NCI-H1048 (cell line): ENCODE measurements around the gene TXNDC12.
"Not testable (repeated sequence)": the region's sequence is repeated elsewhere in the genome, so short reads cannot be mapped to it uniquely, and the experiment has no call there.

Experiments used
- DNase-seq: peaks from one replicate; lab custom pipeline; 2025; lab: John Stamatoyannopoulos, UW

The TXNDC12 gene

DNA sequence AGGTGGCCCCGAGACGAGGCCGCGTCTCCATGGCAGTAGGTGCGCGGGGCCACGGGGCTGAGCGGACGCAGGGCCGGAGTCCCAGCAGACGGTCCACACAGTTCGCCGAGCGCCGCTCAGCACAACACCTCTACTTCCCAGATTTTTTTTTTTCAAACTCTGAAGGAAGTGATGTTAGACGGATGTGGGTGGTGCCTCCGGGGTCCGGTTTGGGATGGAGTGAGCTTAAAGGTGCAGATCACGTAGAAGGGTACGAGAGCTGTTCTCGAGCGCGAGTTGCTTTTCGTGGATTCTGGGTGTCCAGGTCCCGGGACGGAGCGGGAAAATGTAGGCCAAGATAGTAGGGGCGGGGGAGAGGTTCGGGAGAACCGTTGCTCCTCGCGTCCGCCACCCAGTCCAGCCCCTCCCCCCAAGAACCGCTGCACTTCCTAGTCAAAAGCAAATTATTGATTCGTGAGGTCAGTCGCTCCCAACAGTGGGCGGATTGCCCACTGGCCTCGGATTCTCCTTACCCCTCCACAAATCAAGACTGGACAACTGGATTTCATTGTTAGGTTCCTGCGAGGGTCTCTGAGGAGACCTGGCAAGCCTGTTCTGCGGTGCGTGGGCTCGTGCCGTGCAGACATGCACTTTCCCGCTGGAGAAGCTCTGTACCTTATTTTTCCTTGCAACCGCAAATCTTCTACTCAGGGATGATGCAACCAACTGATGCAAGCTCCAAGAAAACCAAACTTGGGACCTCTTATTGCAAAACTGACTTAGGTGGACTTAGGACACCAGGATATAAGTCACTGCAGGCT lies at the start of gene TXNDC12:
Gene TXNDC12, minus strand, starts transcription at position 126 of the 800 bp plus-strand sequence. Its CDS starts 95 bp downstream, at position 31.
- DNase-seq: peak; percentile 83

GRCh38 chr1:52102336-52103013 lies 47.5 kb upstream of the TXNDC12 start:
- no peak for DNase-seq

- DNase-seq: no peak
These were observed 43.3 kb upstream of the TXNDC12 start for GRCh38 chr1:52098139-52098871.

GRCh38 chr1:52096216-52096615 lies 41.2 kb upstream of the TXNDC12 start:
- DNase-seq: no peak

GRCh38 chr1:52094300-52094699 lies 39.3 kb upstream of the TXNDC12 start:
- DNase-seq: not testable (repeated sequence)

- DNase-seq: not testable (repeated sequence)
These were observed 32.9 kb upstream of the TXNDC12 start for GRCh38 chr1:52087892-52088291.

DNA sequence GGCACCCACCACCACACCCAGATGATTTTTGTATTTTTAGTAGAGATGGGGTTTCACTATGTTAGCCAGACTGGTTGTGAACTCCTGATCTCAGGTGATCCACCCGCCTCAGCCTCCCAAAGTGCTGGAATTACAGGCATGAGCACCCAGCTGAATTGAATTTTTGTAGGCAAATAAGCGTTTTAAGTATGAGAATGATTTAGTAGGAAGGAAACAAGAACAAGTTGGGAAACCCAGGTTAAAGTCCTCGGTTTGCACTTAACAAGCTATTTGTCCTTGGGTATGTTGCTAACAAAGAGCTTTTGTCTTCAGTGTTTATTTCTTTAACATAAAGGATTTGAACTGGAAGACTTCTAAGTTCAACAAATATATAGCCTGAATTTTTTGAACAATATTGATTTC lies 25.0 kb upstream of the TXNDC12 start:
- DNase-seq: no peak

- not testable (repeated sequence) for DNase-seq
These were observed 22.3 kb upstream of the TXNDC12 start for GRCh38 chr1:52077277-52077676.

GRCh38 chr1:52072291-52072690 lies 17.3 kb upstream of the TXNDC12 start:
- no peak for DNase-seq

GRCh38 chr1:52070704-52071103 lies 15.7 kb upstream of the TXNDC12 start:
- no peak for DNase-seq

- no peak for DNase-seq
These were observed 8.2 kb upstream of the TXNDC12 start for GRCh38 chr1:52063192-52063591.

DNA sequence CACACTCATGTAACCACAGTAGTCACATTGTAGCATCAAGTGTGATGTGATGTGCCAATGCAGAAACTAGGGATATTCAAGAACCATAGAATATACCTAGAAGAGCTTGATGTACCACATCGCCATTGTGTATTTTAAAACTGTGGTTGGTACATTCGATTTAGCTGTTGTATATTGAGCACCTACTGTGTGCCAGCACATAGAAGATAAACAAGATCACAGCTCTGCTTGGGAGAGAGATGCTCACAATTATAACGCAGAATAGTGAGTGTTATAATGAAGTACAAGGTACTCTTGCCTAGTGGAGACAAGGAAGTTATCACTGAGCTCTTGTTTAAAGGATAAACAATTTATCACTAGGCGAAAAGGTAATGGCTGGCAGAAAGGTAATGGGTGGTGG lies 5.8 kb upstream of the TXNDC12 start:
- DNase-seq: no peak

GRCh38 chr1:52059888-52060287 lies 4.9 kb upstream of the TXNDC12 start:
- DNase-seq: no peak

GRCh38 chr1:52059321-52059720 lies 4.3 kb upstream of the TXNDC12 start:
- DNase-seq: no peak

GRCh38 chr1:52057876-52058415 lies 3.0 kb upstream of the TXNDC12 start:
- DNase-seq: no peak

- no peak for DNase-seq
These were observed 2.3 kb upstream of the TXNDC12 start for GRCh38 chr1:52057255-52057654.

DNA sequence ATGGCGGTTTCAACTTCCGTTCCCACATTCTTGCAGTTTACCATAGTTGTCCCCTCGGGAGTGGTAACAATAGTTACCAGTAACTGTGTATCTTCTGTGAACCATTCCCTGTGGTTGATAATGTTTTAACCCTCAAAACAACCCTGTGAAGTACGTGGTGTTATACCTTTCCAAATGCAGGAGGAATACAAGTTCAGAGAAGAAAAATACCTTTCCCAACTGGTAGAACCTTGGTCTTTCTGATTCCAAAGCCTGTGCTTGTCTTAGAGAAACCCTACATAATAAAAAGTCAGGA lies 1.9 kb upstream of the TXNDC12 start:
- DNase-seq: no peak

- DNase-seq: peak; percentile 81
These were observed 1.4 kb upstream of the TXNDC12 start, which contains the start of gene BTF3L4 for GRCh38 chr1:52056163-52056936. Gene BTF3L4, plus strand, starts transcription at chr1:52056295. Its CDS starts 3,553 bp downstream, at chr1:52059848.

GRCh38 chr1:52055866-52056162 lies 823 bp upstream of the TXNDC12 start:
- DNase-seq: no peak

DNA sequence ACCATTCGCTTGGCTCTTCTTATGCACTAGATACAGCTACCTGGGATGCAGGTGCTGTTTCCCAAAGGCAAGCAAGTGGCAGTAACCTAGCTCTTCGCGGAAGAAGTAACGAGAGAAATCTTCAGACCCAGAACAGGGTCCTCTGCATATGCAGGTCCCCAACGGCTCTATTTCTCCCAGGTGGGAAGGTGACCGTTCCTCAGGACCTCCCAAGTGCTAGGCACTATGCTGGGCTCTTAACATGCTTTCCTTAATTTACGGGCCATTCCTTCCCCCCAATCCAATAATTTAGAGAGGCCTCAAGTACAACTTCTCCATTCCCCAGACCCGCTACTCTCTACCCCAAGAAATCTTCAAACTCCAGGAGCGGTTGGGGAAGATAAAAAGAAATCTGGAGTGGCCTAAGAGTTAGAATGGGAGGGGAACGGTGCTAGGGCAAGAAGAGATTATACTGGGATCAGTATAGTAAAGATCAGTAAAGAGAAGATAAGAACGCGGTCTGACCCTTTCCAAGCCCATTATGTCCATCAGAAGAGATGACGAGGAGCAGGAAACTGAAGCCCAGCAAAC lies 410 bp downstream of the TXNDC12 start:
- no peak for DNase-seq

DNA sequence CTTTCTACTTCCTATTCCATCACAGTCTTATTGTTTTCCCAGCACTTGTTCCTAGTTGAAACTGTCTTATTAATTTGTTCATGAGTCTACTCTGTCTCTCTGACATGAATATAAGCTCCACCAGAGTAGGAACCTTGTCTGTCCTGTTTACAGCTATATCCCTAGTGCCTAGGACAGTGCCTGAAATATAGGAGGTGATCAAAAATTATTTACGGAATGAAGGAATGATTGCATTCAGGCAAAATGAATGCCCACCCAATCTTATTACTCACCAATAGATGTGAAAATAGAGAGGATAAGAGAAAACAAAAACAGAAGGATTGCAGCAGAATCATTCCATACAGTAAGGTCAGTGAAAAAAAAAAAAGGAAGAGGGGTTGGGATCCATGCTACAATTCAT lies 1.1 kb downstream of the TXNDC12 start:
- DNase-seq: no peak

GRCh38 chr1:52049337-52049736 lies 5.7 kb downstream of the TXNDC12 start:
- not testable (repeated sequence) for DNase-seq
